OCI-LY3 (cell line): ENCODE data around the gene RABL2B.
A peak's percentile ranks its signal among the peaks of the same experiment; 100 is the strongest.
"Not testable (repeated sequence)": the region's sequence is repeated elsewhere in the genome, so short reads cannot be mapped to it uniquely, and the experiment has no call there.

ENCODE experiments used
- H2AFZ ChIP-seq: fragments of 200-600, 300-600 bp; shearing (Covaris generic); 2 replicates; pipeline ENCODE4 v1.6.0; 2014; ENCODE audit warnings: antibody characterized with exemption, low read depth, low read length
- H3K27ac ChIP-seq: fragments of 200-600, 300-600 bp; sonication (generic); 2 replicates; pipeline ENCODE4 v1.5.1; 2014; ENCODE audit warnings: mild to moderate bottlenecking, low read length, moderate library complexity, mixed read lengths
- H3K27me3 ChIP-seq: fragments of 200-600, 300-600 bp; sonication (generic); 2 replicates; pipeline ENCODE4 v1.6.1; 2014; ENCODE audit warnings: low read depth, low read length, mixed read lengths
- H3K36me3 ChIP-seq: fragments of 200-600, 300-600 bp; sonication (generic); replicated peaks from 2 replicates; pipeline ENCODE3; 2014; ENCODE audit warnings: low read depth, low read length, mixed read lengths
- H3K4me1 ChIP-seq: fragments of 300-600, 200-600 bp; sonication (generic); 2 replicates; pipeline ENCODE4 v1.6.1; 2014; ENCODE audit warnings: low read length, mixed read lengths
- H3K4me2 ChIP-seq: fragments of 200-600, 300-600 bp; sonication (generic); 2 replicates; pipeline ENCODE4 v1.6.1; 2014; ENCODE audit warnings: low read length, mixed read lengths
- H3K4me3 ChIP-seq: fragments of 300-600, 200-600 bp; sonication (generic); 2 replicates; pipeline ENCODE4 v1.5.1; 2014; ENCODE audit warnings: antibody characterized with exemption, mild to moderate bottlenecking, low read length, moderate library complexity
- H3K79me2 ChIP-seq: fragments of 300-600, 200-600 bp; shearing (Covaris generic); 2 replicates; pipeline ENCODE4 v1.6.1; 2014; ENCODE audit warnings: mild to moderate bottlenecking, low read length, mixed read lengths
- H3K9ac ChIP-seq: fragments of 300-600, 200-600 bp; shearing (Covaris generic); 2 replicates; pipeline ENCODE4 v1.6.0; 2014; ENCODE audit warnings: mild to moderate bottlenecking, low read length, moderate library complexity
- H3K9me3 ChIP-seq: fragments of 200-600, 300-600 bp; shearing (Covaris generic); 2 replicates; pipeline ENCODE4 v1.6.1; 2014; ENCODE audit warnings: low read length, mixed read lengths; ENCODE audit not compliant: insufficient read depth
- H4K20me1 ChIP-seq: fragments of 200-600, 300-600 bp; sonication (generic); 2 replicates; pipeline ENCODE4 v1.6.1; 2016; ENCODE audit warnings: low read length, mixed read lengths; ENCODE audit not compliant: insufficient read depth

RABL2B gene

GRCh38 chr22:50759597-50760341 lies 23.7 kb downstream of the RABL2B start:
- H3K27me3 ChIP-seq, H3K4me3 ChIP-seq, H4K20me1 ChIP-seq, H2AFZ ChIP-seq, H3K36me3 ChIP-seq, H3K4me1 ChIP-seq, H3K4me2 ChIP-seq, H3K27ac ChIP-seq, H3K9me3 ChIP-seq, H3K79me2 ChIP-seq, H3K9ac ChIP-seq: not testable (repeated sequence)

GRCh38 chr22:50756949-50757491 lies 26.4 kb downstream of the RABL2B start:
- H3K27ac ChIP-seq, H3K4me1 ChIP-seq, H3K9me3 ChIP-seq, H3K27me3 ChIP-seq, H3K9ac ChIP-seq, H4K20me1 ChIP-seq, H3K36me3 ChIP-seq, H3K79me2 ChIP-seq: not testable (repeated sequence)
- Histone ChIP-seq H2AFZ (0 out of 2 replicates have a peak overlapping the region, but pooled peaks have one; percentile 21), H3K4me2 (peak overlapping the region; percentile 63), H3K4me3 (peak overlapping the region; percentile 69)

- not testable (repeated sequence) for H3K27me3 ChIP-seq, H3K27ac ChIP-seq, H2AFZ ChIP-seq, H3K4me2 ChIP-seq, H3K36me3 ChIP-seq, H3K4me3 ChIP-seq, H3K9ac ChIP-seq, H4K20me1 ChIP-seq, H3K4me1 ChIP-seq, H3K79me2 ChIP-seq, H3K9me3 ChIP-seq
Measured at GRCh38 chr22:50756406-50756805, 27.0 kb downstream of the RABL2B start.

- not testable (repeated sequence) for H2AFZ ChIP-seq, H3K27ac ChIP-seq, H3K27me3 ChIP-seq, H3K36me3 ChIP-seq, H3K4me1 ChIP-seq, H3K79me2 ChIP-seq, H3K4me2 ChIP-seq, H3K9ac ChIP-seq, H3K4me3 ChIP-seq, H4K20me1 ChIP-seq, H3K9me3 ChIP-seq
Measured at GRCh38 chr22:50755251-50755650, 28.2 kb downstream of the RABL2B start.

DNA sequence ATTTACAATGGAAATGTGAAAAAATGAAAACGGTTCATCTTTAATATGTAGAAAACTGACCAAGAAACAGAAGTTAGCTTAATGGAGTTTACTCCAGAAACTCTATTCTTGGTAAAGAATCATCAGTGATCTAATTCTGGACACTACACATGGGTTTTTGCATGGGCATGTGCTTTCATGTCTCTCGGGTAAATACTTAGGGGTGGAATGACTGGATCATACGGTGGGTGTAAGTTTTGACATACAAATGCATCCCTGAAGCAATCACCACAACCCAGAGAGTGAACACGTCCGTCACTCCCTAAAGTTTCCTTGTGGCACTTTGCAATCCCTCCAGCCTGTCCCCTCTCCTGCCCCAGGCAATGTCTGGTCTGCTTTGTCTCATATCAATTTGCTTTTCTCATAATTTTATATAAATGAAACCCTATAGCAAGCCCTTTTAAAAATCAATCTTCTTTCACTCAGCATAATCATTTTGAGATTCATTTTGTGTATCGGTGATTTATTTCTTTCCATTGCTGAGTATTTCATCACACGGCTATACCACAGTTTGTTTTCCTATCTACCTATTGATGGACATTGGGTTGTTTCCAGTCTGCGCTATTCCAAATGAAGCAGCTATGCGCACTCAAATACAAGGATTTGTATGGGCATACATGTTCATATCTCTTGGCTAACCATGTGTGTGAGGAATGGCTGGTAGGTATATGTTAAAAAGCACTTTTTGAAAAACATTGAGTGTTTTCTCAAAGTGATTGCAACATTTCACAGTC lies 33.9 kb downstream of the RABL2B start:
- not testable (repeated sequence) for H3K4me3 ChIP-seq, H3K9ac ChIP-seq, H3K9me3 ChIP-seq, H3K27me3 ChIP-seq, H4K20me1 ChIP-seq, H3K27ac ChIP-seq, H3K36me3 ChIP-seq, H3K4me2 ChIP-seq, H2AFZ ChIP-seq, H3K4me1 ChIP-seq, H3K79me2 ChIP-seq

DNA sequence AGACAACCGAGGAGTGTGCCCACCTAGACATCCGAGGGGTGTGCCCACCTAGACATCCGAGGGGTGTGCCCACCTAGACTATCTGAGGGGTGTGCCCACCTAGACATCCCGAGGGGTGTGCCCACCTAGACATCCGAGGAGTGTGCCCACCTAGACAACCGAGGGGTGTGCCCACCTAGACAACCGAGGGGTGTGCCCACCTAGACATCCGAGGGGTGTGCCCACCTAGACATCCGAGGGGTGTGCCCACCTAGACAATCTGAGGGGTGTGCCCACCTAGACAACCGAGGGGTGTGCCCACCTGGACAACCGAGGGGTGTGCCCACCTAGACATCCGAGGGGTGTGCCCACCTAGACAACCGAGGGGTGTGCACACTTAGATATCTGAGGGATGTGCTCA lies 34.8 kb downstream of the RABL2B start:
- not testable (repeated sequence) for H3K4me1 ChIP-seq, H3K79me2 ChIP-seq, H4K20me1 ChIP-seq, H3K4me3 ChIP-seq, H3K9ac ChIP-seq, H3K27ac ChIP-seq, H3K4me2 ChIP-seq, H3K9me3 ChIP-seq, H3K36me3 ChIP-seq, H2AFZ ChIP-seq, H3K27me3 ChIP-seq

DNA sequence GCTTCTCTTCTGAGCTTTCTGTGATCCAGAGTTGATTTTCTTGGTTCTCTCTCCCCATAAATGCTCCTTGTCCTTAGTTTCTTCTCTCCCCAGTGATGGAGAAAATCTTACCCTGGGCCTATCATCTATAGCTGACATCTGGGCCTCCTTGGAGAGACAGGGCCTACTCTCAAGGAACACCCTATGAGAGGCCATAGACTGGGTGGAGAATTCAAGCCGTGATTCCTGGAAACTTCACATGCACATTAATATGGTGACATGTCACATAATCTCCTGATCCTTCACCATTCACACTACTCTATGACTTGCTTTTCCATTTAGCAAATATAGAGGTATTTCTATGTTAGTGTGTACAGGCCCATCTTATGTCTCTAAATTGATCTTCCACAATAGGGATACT lies 35.9 kb downstream of the RABL2B start:
- not testable (repeated sequence) for H2AFZ ChIP-seq, H3K27me3 ChIP-seq, H3K79me2 ChIP-seq, H3K36me3 ChIP-seq, H3K4me2 ChIP-seq, H3K9ac ChIP-seq, H3K4me3 ChIP-seq, H4K20me1 ChIP-seq, H3K4me1 ChIP-seq, H3K9me3 ChIP-seq, H3K27ac ChIP-seq

DNA sequence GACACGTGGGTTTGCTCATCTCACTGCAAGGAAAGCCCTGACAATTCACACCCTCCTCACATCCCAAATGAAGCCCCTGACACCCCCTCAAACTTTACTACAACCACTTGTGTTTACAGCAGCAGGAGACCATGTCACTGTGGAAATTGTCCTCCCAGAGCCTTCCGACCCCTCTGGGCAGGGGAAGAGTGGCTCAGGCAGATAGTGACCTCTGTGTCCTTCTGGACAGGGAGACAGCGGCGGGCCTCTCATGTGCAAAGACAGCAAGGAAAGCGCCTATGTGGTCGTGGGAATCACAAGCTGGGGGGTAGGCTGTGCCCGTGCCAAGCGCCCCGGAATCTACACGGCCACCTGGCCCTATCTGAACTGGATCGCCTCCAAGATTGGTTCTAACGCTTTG lies 39.0 kb downstream of the RABL2B start:
- H3K27ac ChIP-seq, H3K9ac ChIP-seq, H3K4me2 ChIP-seq, H3K79me2 ChIP-seq, H3K4me1 ChIP-seq, H3K4me3 ChIP-seq, H2AFZ ChIP-seq, H3K27me3 ChIP-seq, H4K20me1 ChIP-seq, H3K36me3 ChIP-seq, H3K9me3 ChIP-seq: not testable (repeated sequence)

DNA sequence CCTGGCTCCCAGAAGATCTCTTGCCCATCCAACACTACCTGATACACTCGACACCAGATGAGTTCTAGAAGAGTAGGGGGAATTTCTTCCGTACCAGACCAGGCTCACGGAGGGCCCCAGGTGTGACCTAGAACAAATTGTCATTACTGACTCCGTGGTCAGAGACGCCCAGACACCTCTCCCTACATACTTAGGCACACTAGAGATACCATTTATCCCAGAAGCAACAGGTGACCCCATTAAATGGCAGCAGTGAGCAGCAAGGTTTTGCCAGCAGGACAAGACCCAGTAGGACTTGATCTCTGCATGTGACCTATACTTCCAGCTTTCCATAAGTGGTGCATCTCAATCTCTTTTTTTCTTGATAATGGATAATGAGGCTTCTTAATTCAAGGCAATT lies 42.7 kb downstream of the RABL2B start:
- peaks cover 13% of the 10 kb centered on the region; the same call in 1 of the 2 replicates for H3K27me3 ChIP-seq
- H3K4me3 ChIP-seq, H3K27ac ChIP-seq, H3K9me3 ChIP-seq, H2AFZ ChIP-seq, H3K36me3 ChIP-seq, H4K20me1 ChIP-seq, H3K4me2 ChIP-seq, H3K79me2 ChIP-seq, H3K9ac ChIP-seq, H3K4me1 ChIP-seq: not testable (repeated sequence)
